Right atrium auricular region (tissue), 2 donors: ENCODE data around the gene ATAT1. TPM values are rescaled to one million over a fixed set of nuclear protein-coding genes. Genes with fewer than 3 reads are reported as not detected.

Experiments
- DNase-seq: peaks from one replicate; pipeline ENCODE4 v3.0.0-alpha.2; 2019; ENCODE audit warnings: low spot score
- H3K27ac ChIP-seq, 2 donors: fragments of 200-600 bp; sonication (generic); 1 replicate in 1 of 2; 2 replicates in 1 of 2; pipeline ENCODE4 v1.5.1; 2016 to 2019
- H3K27me3 ChIP-seq, 2 donors: fragments of 200-600 bp; sonication (generic); one replicate each; pipeline versions ENCODE4 v1.5.1 to v1.6.0; 2017 to 2019
- H3K36me3 ChIP-seq: fragments of 200-600 bp; sonication (generic); one replicate; pipeline ENCODE4 v1.5.1; 2016
- H3K4me1 ChIP-seq, 2 donors: fragments of 200-600 bp; sonication (generic); one replicate each; pipeline versions ENCODE4 v1.5.1 to v1.6.0; 2017 to 2019
- H3K4me3 ChIP-seq, 2 donors: fragments of 200-600 bp; sonication (generic); 1 replicate in 1 of 2; 2 replicates in 1 of 2; pipeline ENCODE4 v1.5.1; 2017 to 2019; ENCODE audit warnings: mild to moderate bottlenecking in 1 of 2, moderate library complexity in 1 of 2
- H3K9me3 ChIP-seq, 2 donors: fragments of 200-600 bp; sonication (generic); one replicate each; pipeline ENCODE4 v1.5.1; 2019
- total RNA-seq, 2 donors: library from RNA; depleted of rRNA; stranded (reverse); fragments of >200 nt; gene quantifications; one replicate each; pipeline ENCODE4 v1.1.0, GENCODE V29; 2016
- TF ChIP-seq, protein P1 (sequence below), 2 donors: fragments of 200-600 bp; sonication (generic); IDR thresholded peaks; one replicate each; pipeline ENCODE4 v1.5.1; 2019; ENCODE audit warnings: antibody characterized with exemption in 2 of 2

Gene ATAT1
- 1 to 10 TPM; 1.6 to 1.8 TPM for total RNA-seq

GRCh38 chr6:30626484-30627366, at the start of gene ATAT1:
Gene ATAT1, plus strand, starts transcription at chr6:30626874.
- peak; percentile 94 for DNase-seq
- TF ChIP-seq, protein P1, sequence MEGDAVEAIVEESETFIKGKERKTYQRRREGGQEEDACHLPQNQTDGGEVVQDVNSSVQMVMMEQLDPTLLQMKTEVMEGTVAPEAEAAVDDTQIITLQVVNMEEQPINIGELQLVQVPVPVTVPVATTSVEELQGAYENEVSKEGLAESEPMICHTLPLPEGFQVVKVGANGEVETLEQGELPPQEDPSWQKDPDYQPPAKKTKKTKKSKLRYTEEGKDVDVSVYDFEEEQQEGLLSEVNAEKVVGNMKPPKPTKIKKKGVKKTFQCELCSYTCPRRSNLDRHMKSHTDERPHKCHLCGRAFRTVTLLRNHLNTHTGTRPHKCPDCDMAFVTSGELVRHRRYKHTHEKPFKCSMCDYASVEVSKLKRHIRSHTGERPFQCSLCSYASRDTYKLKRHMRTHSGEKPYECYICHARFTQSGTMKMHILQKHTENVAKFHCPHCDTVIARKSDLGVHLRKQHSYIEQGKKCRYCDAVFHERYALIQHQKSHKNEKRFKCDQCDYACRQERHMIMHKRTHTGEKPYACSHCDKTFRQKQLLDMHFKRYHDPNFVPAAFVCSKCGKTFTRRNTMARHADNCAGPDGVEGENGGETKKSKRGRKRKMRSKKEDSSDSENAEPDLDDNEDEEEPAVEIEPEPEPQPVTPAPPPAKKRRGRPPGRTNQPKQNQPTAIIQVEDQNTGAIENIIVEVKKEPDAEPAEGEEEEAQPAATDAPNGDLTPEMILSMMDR (IDR thresholded peaks at IDR 0.05) = peak in 1 of 2 donors; percentile 66
- Histone ChIP-seq H3K27me3 (no peaks in the 10 kb centered on the region), H3K36me3 (peaks cover 54% of the 10 kb centered on the region), H3K9me3 (no peaks in the 10 kb centered on the region), H3K4me1 (peaks cover 0 to 13% of the 10 kb centered on the region in 2 donors), H3K4me3 (peak within 1 kb of the TSS; percentile 52 to 59), H3K27ac (peak within 1 kb of the TSS; percentile 89 to 90)

GRCh38 chr6:30578051-30578450, 48.6 kb upstream of the ATAT1 start:
- peaks cover 61% of the 10 kb centered on the region for H3K36me3 ChIP-seq
- no peak overlapping the region for H3K27ac ChIP-seq
- H3K27me3 ChIP-seq = no peaks in the 10 kb centered on the region
- no peak overlapping the region for H3K4me3 ChIP-seq
- TF ChIP-seq, protein P1 (IDR thresholded peaks at IDR 0.05) = no peak
- H3K4me1 ChIP-seq = peaks cover 0 to 8% of the 10 kb centered on the region in 2 donors
- no peak for DNase-seq
- no peaks in the 10 kb centered on the region for H3K9me3 ChIP-seq

DNA sequence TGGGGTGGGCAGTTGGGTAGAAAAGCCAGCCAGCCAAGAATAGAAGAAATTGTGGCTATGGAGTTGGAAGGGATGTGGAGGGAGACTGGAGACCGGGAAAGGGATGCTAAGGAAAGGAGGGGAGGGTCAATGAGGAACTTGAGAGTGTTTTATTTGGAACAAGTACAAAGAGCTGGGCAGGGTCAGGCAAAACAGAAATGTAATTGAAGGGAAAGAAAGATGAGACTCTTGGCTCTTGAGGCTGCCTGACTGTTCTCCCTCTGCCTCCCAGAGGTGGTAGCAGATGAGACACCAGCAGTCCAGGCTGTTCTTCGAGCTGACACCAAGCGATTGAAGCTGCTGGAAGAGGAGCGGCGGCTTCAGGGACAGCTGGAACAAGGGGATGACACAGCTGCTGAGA, 42.8 kb upstream of the ATAT1 start:
- H3K4me1 ChIP-seq = no peaks in the 10 kb centered on the region
- H3K36me3 ChIP-seq = peaks cover 98% of the 10 kb centered on the region
- H3K9me3 ChIP-seq = no peaks in the 10 kb centered on the region
- H3K4me3 ChIP-seq = no peak overlapping the region
- TF ChIP-seq, protein P1 (IDR thresholded peaks at IDR 0.05) = no peak
- H3K27me3 ChIP-seq = no peaks in the 10 kb centered on the region
- no peak overlapping the region for H3K27ac ChIP-seq
- DNase-seq = no peak

DNA sequence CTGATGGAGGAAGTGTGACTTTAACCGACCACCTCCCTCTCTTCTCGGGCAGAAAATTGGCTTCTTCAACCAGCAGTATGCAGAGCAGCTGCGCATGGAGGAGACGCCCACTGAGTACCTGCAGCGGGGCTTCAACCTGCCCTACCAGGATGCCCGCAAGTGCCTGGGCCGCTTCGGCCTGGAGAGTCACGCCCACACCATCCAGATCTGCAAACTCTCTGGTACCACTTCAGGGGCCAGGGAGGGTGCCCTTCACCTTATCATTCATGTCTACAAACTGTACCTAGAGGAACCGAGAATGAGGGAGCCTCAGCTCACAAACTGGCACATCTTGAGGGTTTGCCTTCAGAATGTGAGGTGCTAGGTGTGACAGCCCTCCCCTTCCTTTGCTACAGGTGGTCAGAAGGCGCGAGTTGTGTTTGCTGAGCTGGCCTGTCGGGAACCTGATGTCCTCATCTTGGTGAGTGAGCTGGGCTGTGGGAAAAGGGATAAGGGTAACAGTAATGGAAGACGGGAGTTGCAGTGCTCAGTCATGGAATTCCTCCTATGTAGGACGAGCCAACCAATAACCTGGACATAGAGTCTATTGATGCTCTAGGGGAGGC, 36.8 kb upstream of the ATAT1 start:
- Histone ChIP-seq H3K36me3 (peaks cover 72% of the 10 kb centered on the region), H3K4me1 (no peaks in the 10 kb centered on the region), H3K9me3 (no peaks in the 10 kb centered on the region), H3K27me3 (no peaks in the 10 kb centered on the region), H3K4me3 (no peak overlapping the region), H3K27ac (no peak overlapping the region)
- DNase-seq = no peak
- TF ChIP-seq, protein P1 (IDR thresholded peaks at IDR 0.05) = no peak

GRCh38 chr6:30590509-30590908, 36.2 kb upstream of the ATAT1 start:
- DNase-seq = no peak
- Histone ChIP-seq H3K9me3 (no peaks in the 10 kb centered on the region), H3K4me3 (no peak overlapping the region), H3K27me3 (no peaks in the 10 kb centered on the region), H3K36me3 (peaks cover 66% of the 10 kb centered on the region), H3K27ac (peak overlapping the region in 1 of 2 donors; percentile 16), H3K4me1 (no peaks in the 10 kb centered on the region)
- TF ChIP-seq, protein P1 (IDR thresholded peaks at IDR 0.05) = no peak
